ENCODE measurements around the gene SNX24. TPM values are rescaled to one million over a fixed set of nuclear protein-coding genes. Genes with fewer than 3 reads are reported as not detected.

Gene SNX24
- total RNA-seq, 1 experiment from 2014 or later = 10.8 TPM

DNA sequence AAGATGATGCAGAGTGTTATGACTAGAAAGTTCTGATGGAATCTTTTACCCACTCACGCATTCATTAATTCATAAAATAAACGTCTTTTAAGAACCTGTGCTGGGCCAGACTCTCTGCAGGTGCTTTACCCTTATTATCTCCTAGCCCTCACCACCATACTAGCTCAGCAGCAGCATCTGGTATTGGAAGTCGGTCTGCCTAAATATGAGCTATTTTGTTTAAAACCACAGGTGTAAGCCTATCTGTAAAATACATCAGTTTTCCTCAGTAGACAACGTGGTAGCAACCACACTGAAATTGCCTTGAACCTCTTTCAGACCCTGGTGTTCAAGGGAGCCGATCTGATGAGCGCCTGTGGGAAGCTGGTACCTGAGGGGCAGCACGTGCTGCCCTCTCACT, 121.7 kb downstream of the SNX24 start (continued):
- TF ChIP-seq, protein P1, sequence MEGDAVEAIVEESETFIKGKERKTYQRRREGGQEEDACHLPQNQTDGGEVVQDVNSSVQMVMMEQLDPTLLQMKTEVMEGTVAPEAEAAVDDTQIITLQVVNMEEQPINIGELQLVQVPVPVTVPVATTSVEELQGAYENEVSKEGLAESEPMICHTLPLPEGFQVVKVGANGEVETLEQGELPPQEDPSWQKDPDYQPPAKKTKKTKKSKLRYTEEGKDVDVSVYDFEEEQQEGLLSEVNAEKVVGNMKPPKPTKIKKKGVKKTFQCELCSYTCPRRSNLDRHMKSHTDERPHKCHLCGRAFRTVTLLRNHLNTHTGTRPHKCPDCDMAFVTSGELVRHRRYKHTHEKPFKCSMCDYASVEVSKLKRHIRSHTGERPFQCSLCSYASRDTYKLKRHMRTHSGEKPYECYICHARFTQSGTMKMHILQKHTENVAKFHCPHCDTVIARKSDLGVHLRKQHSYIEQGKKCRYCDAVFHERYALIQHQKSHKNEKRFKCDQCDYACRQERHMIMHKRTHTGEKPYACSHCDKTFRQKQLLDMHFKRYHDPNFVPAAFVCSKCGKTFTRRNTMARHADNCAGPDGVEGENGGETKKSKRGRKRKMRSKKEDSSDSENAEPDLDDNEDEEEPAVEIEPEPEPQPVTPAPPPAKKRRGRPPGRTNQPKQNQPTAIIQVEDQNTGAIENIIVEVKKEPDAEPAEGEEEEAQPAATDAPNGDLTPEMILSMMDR (IDR thresholded peaks at IDR 0.05 in 2 of 3, conservative IDR thresholded peaks at IDR 0.05 in 1 of 3; ENCODE audit: borderline replicate concordance in 1 of 3, insufficient read depth in 1 of 3, low read depth in 2 of 3, low read length in 2 of 3) = no peak
- TF ChIP-seq EZH2 (IDR thresholded peaks at IDR 0.05) (no peak), ZNF274 (IDR thresholded peaks at IDR 0.05; ENCODE audit: low read depth, low read length) (no peak), TCF7L2 (IDR thresholded peaks at IDR 0.05; ENCODE audit: borderline replicate concordance, extremely low read depth, insufficient read depth, insufficient read length) (no peak)

DNA sequence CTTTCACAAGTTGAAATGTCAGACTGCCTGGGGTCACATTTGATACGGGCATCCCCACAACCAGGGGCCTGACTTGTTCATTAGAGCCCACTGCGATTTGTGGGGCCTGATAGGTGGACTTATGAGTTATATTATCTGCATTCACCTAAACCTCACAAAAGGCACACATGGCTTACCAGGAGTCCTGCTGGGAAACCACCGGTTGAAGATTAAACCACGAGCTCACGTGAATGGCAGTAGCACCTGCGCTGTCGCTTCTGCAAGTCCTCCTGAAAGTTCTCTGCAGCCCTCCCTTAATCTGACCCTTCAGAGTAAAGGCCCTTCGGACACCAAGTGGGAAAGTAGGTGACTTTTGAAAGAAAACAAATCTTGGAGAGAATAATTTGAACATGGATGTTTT, 122.2 kb downstream of the SNX24 start:
- no peak overlapping the region for H2AFZ ChIP-seq (ENCODE audit: low read depth, low read length, poor library complexity, severe bottlenecking)
- no peak overlapping the region for H3K4me2 ChIP-seq (ENCODE audit: low read length)
- RAD21 ChIA-PET (ENCODE audit: low non-redundant PET in 1 of 2, low total read pairs in 2 of 2, uncharacterized antibody in 2 of 2, unreplicated experiment in 2 of 2) = no interaction called here
- no peaks in the 10 kb centered on the region for H3K36me3 ChIP-seq (ENCODE audit: control insufficient read depth in 1 of 2, insufficient read depth in 2 of 2, low read length in 2 of 2)
- DNase-seq (ENCODE audit: low read depth, low spot score) (no peak), ATAC-seq (no peak)
- CTCF ChIA-PET = no interaction called here
- intact Hi-C loops (cut with micrococcal nuclease) = no loop called here
- no peaks in the 10 kb centered on the region for H3K27me3 ChIP-seq (ENCODE audit: insufficient read depth, low read length)
- no peak overlapping the region for H3K9ac ChIP-seq (ENCODE audit: low read length)
- POLR2A ChIA-PET = no interaction called here
- no peaks in the 10 kb centered on the region for H3K79me2 ChIP-seq (ENCODE audit: insufficient read depth, low read length)
- H3K9me2 ChIP-seq (ENCODE audit: insufficient read depth) = no peaks in the 10 kb centered on the region
- TF ChIP-seq RAD21 (IDR thresholded peaks at IDR 0.05; ENCODE audit: low read depth) (no peak), FOSL1 (IDR thresholded peaks at IDR 0.05; ENCODE audit: low read depth) (no peak), POLR2A (IDR thresholded peaks at IDR 0.05; ENCODE audit: borderline replicate concordance, extremely low read depth, insufficient read depth, insufficient read length) (no peak), CEBPB (IDR thresholded peaks at IDR 0.05; ENCODE audit: low read depth) (no peak), EZH2 (IDR thresholded peaks at IDR 0.05) (no peak), EZH2phosphoT487 (IDR thresholded peaks at IDR 0.05; ENCODE audit: borderline replicate concordance) (no peak), ZFX (IDR thresholded peaks at IDR 0.05) (no peak), ZNF274 (IDR thresholded peaks at IDR 0.05; ENCODE audit: low read depth, low read length) (no peak), SRF (IDR thresholded peaks at IDR 0.05; ENCODE audit: low read depth) (no peak), SIN3A (IDR thresholded peaks at IDR 0.05; ENCODE audit: low read depth) (no peak), ELF1 (IDR thresholded peaks at IDR 0.05; ENCODE audit: borderline replicate concordance, low read depth) (no peak), CBX3 (IDR thresholded peaks at IDR 0.05; ENCODE audit: low read depth) (no peak)
- TF ChIP-seq, protein P1 (IDR thresholded peaks at IDR 0.05 in 2 of 3, conservative IDR thresholded peaks at IDR 0.05 in 1 of 3; ENCODE audit: borderline replicate concordance in 1 of 3, insufficient read depth in 1 of 3, low read depth in 2 of 3, low read length in 2 of 3) = no peak
- TF ChIP-seq, protein P2, sequence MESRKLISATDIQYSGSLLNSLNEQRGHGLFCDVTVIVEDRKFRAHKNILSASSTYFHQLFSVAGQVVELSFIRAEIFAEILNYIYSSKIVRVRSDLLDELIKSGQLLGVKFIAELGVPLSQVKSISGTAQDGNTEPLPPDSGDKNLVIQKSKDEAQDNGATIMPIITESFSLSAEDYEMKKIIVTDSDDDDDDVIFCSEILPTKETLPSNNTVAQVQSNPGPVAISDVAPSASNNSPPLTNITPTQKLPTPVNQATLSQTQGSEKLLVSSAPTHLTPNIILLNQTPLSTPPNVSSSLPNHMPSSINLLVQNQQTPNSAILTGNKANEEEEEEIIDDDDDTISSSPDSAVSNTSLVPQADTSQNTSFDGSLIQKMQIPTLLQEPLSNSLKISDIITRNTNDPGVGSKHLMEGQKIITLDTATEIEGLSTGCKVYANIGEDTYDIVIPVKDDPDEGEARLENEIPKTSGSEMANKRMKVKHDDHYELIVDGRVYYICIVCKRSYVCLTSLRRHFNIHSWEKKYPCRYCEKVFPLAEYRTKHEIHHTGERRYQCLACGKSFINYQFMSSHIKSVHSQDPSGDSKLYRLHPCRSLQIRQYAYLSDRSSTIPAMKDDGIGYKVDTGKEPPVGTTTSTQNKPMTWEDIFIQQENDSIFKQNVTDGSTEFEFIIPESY (IDR thresholded peaks at IDR 0.05; ENCODE audit: extremely low read depth, insufficient replicate concordance, low read length) = no peak
- TF ChIP-seq, protein P3, sequence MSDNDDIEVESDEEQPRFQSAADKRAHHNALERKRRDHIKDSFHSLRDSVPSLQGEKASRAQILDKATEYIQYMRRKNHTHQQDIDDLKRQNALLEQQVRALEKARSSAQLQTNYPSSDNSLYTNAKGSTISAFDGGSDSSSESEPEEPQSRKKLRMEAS (IDR thresholded peaks at IDR 0.05) = no peak
- H3K27ac ChIP-seq (ENCODE audit: low read depth, low read length) = no peak overlapping the region
- BruUV-seq (replicated peaks) = no TSS peak
- H3K4me1 ChIP-seq (ENCODE audit: control insufficient read depth in 1 of 2, insufficient read depth in 2 of 2, low read length in 2 of 2) = no peaks in the 10 kb centered on the region
- H3K4me3 ChIP-seq (replicated peaks in 1 of 2; ENCODE audit: low read depth in 1 of 2, low read length in 2 of 2) = no peak overlapping the region
- H3K9me3 ChIP-seq (ENCODE audit: control insufficient read depth in 1 of 2, insufficient read depth in 1 of 2, low read depth in 1 of 2, low read length in 2 of 2) = no peaks in the 10 kb centered on the region
- no peaks in the 10 kb centered on the region for H4K20me1 ChIP-seq (ENCODE audit: insufficient read depth)
